Measurements from ENCODE around the gene CLPX. TPM values are rescaled to one million over a fixed set of nuclear protein-coding genes. Genes with fewer than 3 reads are reported as not detected.

The CLPX gene
- total RNA-seq, 1 donor from 2014 or later, result 72.6 TPM

DNA sequence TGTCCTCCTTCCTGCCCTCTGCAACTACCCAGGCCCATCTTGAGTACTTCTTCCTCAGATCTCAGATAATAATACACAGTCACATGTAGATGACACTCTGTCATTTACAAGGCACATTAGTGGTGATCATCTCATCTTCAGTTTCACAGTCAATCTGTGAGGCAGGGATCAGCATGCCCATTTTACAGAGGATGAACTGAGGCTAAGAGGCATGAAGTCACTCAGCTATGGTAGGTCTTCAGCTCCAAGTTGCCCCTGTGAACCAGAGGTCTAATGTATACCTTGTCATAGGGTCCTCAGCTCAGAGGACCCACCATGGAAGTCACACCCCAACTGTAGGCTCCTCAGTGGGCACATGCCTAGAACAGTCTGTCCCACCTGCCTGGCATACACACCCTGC lies 30.4 kb upstream of the CLPX start:
- Histone ChIP-seq H3K27ac (no peak overlapping the region), H3K4me1 (peaks cover 11% of the 10 kb centered on the region), H3K36me3 (no peaks in the 10 kb centered on the region), H3F3A (ENCODE audit: low read depth) (no peaks in the 10 kb centered on the region), H3K79me2 (ENCODE audit: low read depth) (no peaks in the 10 kb centered on the region), H3K4me3 (no peak overlapping the region), H3K9me3 (ENCODE audit: low read depth) (no peaks in the 10 kb centered on the region), H3K9ac (no peak overlapping the region), H3K27me3 (no peaks in the 10 kb centered on the region), H3K4me2 (no peak overlapping the region), H2AFZ (replicated peaks) (no peak overlapping the region), H4K20me1 (ENCODE audit: low read depth) (no peaks in the 10 kb centered on the region)
- peaks cover 24% of the 10 kb centered on the region for H3K4me1 Mint-ChIP-seq
- no peak for DNase-seq (ENCODE audit: low spot score)
- H3K36me3 Mint-ChIP-seq, result no peaks in the 10 kb centered on the region
- H3K27me3 Mint-ChIP-seq (ENCODE audit: insufficient read depth, low read depth), result peaks cover 6% of the 10 kb centered on the region
- TF ChIP-seq, protein P1, sequence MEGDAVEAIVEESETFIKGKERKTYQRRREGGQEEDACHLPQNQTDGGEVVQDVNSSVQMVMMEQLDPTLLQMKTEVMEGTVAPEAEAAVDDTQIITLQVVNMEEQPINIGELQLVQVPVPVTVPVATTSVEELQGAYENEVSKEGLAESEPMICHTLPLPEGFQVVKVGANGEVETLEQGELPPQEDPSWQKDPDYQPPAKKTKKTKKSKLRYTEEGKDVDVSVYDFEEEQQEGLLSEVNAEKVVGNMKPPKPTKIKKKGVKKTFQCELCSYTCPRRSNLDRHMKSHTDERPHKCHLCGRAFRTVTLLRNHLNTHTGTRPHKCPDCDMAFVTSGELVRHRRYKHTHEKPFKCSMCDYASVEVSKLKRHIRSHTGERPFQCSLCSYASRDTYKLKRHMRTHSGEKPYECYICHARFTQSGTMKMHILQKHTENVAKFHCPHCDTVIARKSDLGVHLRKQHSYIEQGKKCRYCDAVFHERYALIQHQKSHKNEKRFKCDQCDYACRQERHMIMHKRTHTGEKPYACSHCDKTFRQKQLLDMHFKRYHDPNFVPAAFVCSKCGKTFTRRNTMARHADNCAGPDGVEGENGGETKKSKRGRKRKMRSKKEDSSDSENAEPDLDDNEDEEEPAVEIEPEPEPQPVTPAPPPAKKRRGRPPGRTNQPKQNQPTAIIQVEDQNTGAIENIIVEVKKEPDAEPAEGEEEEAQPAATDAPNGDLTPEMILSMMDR (IDR thresholded peaks at IDR 0.05), result no peak
- no peak for TF ChIP-seq EZH2phosphoT487 (IDR thresholded peaks at IDR 0.05)
- no peak for TF ChIP-seq EZH2 (IDR thresholded peaks at IDR 0.05)
- H3K27ac Mint-ChIP-seq, result no peak overlapping the region
- H3K4me3 Mint-ChIP-seq, result no peak overlapping the region
- H3K9me3 Mint-ChIP-seq, result no peaks in the 10 kb centered on the region

DNA sequence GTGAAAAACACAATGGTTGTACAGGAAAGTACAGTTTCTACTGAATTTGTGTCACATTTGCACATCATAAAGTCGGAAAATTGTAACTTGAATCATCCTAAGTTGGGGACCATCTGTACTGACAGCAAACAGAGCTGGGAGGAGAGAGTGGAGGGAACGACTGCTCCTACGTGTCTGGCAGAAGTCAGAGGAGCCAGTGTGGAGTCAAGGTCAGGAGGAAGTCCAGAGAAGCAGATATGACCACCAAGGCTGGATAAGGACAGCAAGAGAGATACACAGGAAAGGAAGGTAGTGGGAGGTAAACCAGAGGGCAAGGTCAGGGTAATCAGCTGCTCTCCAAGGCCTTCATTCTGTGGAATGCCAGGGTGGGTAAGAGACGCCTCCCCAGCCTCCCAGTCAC lies 28.9 kb upstream of the CLPX start:
- Mint-ChIP-seq H3K27me3 (ENCODE audit: insufficient read depth, low read depth) (peaks cover 6% of the 10 kb centered on the region), H3K27ac (peak overlapping the region; percentile 67), H3K36me3 (no peaks in the 10 kb centered on the region), H3K9me3 (no peaks in the 10 kb centered on the region), H3K4me1 (peaks cover 38% of the 10 kb centered on the region), H3K4me3 (no peak overlapping the region)
- Histone ChIP-seq H3K79me2 (ENCODE audit: low read depth) (no peaks in the 10 kb centered on the region), H3K9me3 (ENCODE audit: low read depth) (no peaks in the 10 kb centered on the region), H3K9ac (no peak overlapping the region), H3K36me3 (no peaks in the 10 kb centered on the region), H3K27me3 (no peaks in the 10 kb centered on the region), H2AFZ (replicated peaks) (no peak overlapping the region), H4K20me1 (ENCODE audit: low read depth) (no peaks in the 10 kb centered on the region), H3K4me3 (no peak overlapping the region), H3K27ac (no peak overlapping the region), H3F3A (ENCODE audit: low read depth) (no peaks in the 10 kb centered on the region), H3K4me1 (peaks cover 26% of the 10 kb centered on the region), H3K4me2 (no peak overlapping the region)
- no peak for DNase-seq (ENCODE audit: low spot score)
- TF ChIP-seq EZH2phosphoT487 (IDR thresholded peaks at IDR 0.05) (no peak), EZH2 (IDR thresholded peaks at IDR 0.05) (no peak)
- TF ChIP-seq, protein P1 (IDR thresholded peaks at IDR 0.05), result no peak

DNA sequence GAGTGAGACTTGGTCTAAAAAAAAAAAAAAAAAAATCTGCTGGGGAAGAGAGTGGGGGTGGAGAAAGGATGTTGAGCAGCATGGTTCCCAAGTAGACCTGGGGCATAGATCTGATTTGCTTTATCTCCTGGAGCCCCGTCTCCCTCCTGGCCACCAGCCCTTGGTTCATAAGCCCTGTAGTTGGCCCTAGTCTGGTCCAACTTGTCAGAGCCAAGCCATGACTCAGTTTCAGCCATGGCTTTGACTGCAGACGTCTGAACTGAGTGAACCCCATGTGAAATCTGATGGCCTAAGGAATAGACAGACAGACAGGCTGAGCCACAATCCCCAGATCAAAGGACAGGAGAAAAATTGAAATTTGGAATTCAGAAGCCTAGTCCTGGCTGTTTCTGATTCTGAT lies 28.1 kb upstream of the CLPX start:
- peaks cover 6% of the 10 kb centered on the region for H3K27me3 Mint-ChIP-seq (ENCODE audit: insufficient read depth, low read depth)
- H3K27ac ChIP-seq, result no peak overlapping the region
- no peak overlapping the region for H3K4me3 ChIP-seq
- H3K36me3 Mint-ChIP-seq, result no peaks in the 10 kb centered on the region
- no peak overlapping the region for H3K27ac Mint-ChIP-seq
- peaks cover 45% of the 10 kb centered on the region for H3K4me1 Mint-ChIP-seq
- no peak for DNase-seq (ENCODE audit: low spot score)
- no peaks in the 10 kb centered on the region for H3K36me3 ChIP-seq
- no peak overlapping the region for H3K4me3 Mint-ChIP-seq
- no peaks in the 10 kb centered on the region for H3K27me3 ChIP-seq
- no peaks in the 10 kb centered on the region for H4K20me1 ChIP-seq (ENCODE audit: low read depth)
- TF ChIP-seq EZH2 (IDR thresholded peaks at IDR 0.05), result no peak
- H3K9me3 ChIP-seq (ENCODE audit: low read depth), result no peaks in the 10 kb centered on the region
- no peaks in the 10 kb centered on the region for H3K9me3 Mint-ChIP-seq
- no peak overlapping the region for H3K4me2 ChIP-seq
- no peak overlapping the region for H2AFZ ChIP-seq (replicated peaks)
- H3K4me1 ChIP-seq, result peaks cover 33% of the 10 kb centered on the region
- no peak overlapping the region for H3K9ac ChIP-seq
- peaks cover 5% of the 10 kb centered on the region for H3F3A ChIP-seq (ENCODE audit: low read depth)
- H3K79me2 ChIP-seq (ENCODE audit: low read depth), result no peaks in the 10 kb centered on the region

DNA sequence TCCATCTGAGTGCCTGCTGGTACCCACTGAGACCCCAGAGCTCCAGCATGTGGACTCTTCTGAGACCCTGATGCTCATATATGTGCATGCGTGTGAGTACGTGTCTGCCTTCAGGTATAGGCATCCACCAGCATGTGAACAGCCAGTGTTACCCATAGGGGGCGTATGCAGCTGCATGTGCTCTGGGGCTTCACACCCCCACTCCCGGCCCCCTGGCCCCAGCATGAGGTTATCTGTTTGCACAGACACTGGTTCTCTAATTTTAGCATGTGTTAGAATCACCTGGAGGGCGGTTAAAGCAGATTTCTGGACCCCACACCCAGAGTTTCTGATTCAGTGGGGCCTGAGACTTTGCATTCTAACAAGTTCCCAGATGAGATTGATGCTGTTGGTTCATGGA lies 27.0 kb upstream of the CLPX start:
- Histone ChIP-seq H3K9me3 (ENCODE audit: low read depth) (no peaks in the 10 kb centered on the region), H3K36me3 (no peaks in the 10 kb centered on the region), H3K27ac (no peak overlapping the region), H3K79me2 (ENCODE audit: low read depth) (no peaks in the 10 kb centered on the region), H3K4me3 (no peak overlapping the region), H3K9ac (no peak overlapping the region), H3K27me3 (no peaks in the 10 kb centered on the region), H2AFZ (replicated peaks) (no peak overlapping the region), H3K4me2 (no peak overlapping the region), H3F3A (ENCODE audit: low read depth) (peaks cover 5% of the 10 kb centered on the region), H4K20me1 (ENCODE audit: low read depth) (no peaks in the 10 kb centered on the region), H3K4me1 (peaks cover 34% of the 10 kb centered on the region)
- TF ChIP-seq, protein P1 (IDR thresholded peaks at IDR 0.05), result peak; percentile 57
- TF ChIP-seq EZH2phosphoT487 (IDR thresholded peaks at IDR 0.05) (no peak), EZH2 (IDR thresholded peaks at IDR 0.05) (no peak)
- Mint-ChIP-seq H3K4me3 (no peak overlapping the region), H3K36me3 (no peaks in the 10 kb centered on the region), H3K27me3 (ENCODE audit: insufficient read depth, low read depth) (peaks cover 8% of the 10 kb centered on the region), H3K4me1 (peaks cover 49% of the 10 kb centered on the region), H3K27ac (no peak overlapping the region), H3K9me3 (no peaks in the 10 kb centered on the region)
- DNase-seq (ENCODE audit: low spot score), result peak; percentile 57
